ENCODE results near the gene SLC38A9. TPM values are rescaled to one million over a fixed set of nuclear protein-coding genes. Genes with fewer than 3 reads are reported as not detected.
"Not testable (repeated sequence)": the region's sequence is repeated elsewhere in the genome, so short reads cannot be mapped to it uniquely, and the experiment has no call there.

Gene SLC38A9
- total RNA-seq, 1 donor from 2014 or later, result 33.8 TPM

GRCh38 chr5:55608595-55609349 is 103.4 kb downstream of the SLC38A9 start:
- DNase-seq, result no peak

GRCh38 chr5:55607309-55607708 is 104.8 kb downstream of the SLC38A9 start:
- not testable (repeated sequence) for DNase-seq

- DNase-seq, result peak; percentile 64
These were observed 107.5 kb downstream of the SLC38A9 start for GRCh38 chr5:55604611-55605067.

DNA sequence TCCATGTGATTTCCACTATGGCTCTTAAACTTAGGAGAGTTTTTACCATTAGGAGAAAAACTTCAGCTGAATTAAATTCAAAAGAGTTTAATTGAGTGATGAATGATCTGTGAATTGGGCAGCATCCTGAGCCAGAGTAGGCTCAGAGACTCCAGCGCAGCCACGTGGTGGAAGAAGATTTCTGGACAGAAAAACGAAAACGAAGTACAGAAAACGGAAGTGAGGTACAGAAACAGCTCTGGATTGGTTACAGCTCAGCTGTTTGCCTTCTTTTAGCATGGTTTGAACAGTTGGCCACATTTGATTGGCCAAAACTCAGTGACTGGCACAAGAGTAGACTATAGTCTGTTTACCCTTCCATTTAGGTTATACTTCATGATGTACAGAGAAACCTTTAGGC is 108.2 kb downstream of the SLC38A9 start:
- DNase-seq, result peak; percentile 63

GRCh38 chr5:55601628-55602027 is 110.5 kb downstream of the SLC38A9 start:
- DNase-seq, result no peak

- peak; percentile 96 for DNase-seq
These were observed 110.9 kb downstream of the SLC38A9 start for GRCh38 chr5:55601204-55601618.

- peak; percentile 71 for DNase-seq
These were observed 111.5 kb downstream of the SLC38A9 start for GRCh38 chr5:55600497-55601203.

DNA sequence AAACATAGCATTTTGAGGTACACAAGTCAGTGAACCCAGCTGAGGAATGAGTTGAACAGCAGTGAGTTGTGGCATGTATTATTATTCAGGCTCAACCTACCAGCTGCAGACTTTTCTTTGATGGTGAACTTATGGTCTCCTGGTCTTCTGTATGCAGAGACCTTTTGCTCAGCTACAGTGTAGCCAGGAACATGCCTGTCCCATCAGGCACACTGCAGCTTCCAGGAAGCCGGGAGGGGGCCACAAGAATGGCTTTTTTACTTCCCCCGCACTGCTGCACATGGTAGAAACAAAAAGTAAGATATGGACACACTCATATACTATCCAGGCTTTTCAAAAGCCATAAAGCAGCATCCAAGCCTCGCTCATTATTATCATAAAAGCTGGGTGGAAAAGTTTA is 112.0 kb downstream of the SLC38A9 start:
- no peak for DNase-seq

GRCh38 chr5:55599148-55600050 is 112.7 kb downstream of the SLC38A9 start:
- DNase-seq, result no peak

DNA sequence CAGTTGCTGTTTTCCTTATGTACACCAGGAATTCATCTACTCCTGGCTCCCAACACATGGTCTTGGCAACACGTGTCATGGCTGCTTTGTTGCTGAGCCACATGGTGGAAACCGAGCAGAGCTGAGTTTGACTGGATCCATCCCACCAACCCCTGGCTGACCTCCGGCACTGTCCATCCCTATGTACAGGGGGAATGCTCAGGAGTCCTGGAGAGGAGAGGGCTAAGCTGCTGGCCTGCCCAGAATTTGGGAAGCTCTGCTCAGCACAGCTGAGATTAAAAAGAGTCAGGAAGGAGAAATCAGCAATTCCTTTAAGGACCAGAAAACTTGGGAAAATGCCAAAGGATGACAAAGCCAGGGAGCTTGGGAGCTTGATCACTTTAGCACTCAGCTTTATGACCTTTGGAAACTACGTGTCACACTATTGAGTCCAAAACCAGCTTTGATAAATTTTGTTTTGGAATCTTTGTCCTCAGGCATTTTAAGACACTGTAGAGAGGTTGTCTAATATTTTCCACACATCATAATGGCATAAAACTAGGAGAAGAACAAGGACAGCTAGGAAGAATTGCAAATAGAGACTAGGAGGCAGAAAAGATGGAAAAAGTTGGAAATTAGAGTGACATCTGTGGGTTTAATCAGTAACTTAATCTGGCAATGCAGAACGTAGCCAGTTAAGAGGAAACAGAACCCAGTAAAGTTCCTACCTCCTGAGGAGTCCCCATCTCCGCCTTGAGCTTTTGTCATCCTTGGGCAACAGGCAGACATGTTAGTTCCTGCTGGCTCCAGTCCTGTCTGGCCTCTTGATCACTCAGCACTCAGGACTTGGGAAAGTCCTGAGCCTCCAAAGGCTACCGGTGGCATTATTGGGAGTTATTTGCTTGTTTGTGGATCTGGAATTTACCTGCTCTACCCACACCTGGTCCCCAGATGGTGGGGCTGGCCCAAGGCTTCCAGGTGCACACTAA is 114.8 kb downstream of the SLC38A9 start:
- peak; percentile 95 for DNase-seq

DNA sequence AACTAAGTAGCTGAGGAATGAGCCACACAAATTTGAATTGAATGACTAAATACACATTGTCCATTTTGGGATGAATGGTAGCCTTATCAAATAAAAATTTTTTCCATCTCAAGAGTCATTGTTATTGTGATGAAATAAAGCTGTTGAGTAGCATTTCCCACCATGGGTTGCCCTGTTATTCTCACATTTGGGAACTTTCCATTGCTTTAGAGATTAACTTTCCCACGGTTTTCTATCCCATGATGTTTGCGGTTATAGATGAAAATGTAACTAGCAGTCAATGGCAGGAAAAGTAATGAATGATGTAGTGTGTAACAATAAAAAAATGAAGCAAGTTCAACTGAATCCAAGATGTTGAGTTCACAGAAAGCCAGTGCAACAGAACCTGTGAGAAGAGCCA is 117.5 kb downstream of the SLC38A9 start:
- no peak for DNase-seq

- DNase-seq, result no peak
These were observed 119.0 kb downstream of the SLC38A9 start for GRCh38 chr5:55593115-55593472.

- no peak for DNase-seq
These were observed 119.6 kb downstream of the SLC38A9 start for GRCh38 chr5:55592388-55593114.

DNA sequence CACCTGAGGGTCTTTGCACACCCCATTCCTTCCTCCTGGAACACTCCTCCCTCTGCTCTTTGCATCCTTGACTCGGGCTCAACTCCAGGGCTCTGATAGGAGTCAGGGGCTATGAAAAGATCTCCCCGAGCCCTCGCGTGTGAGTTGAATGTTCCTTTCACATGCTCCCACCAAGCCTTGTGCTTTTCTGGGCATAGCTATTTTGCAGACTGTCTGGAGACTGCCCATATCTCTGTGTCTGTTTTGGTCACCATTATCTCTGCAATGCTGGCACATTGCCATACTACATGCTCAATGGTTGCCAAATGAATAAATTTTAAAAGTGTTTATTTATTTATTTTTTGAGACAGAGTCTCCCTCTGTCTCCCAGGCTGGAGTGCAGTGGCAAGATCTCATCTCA is 120.4 kb downstream of the SLC38A9 start:
- no peak for DNase-seq

DNA sequence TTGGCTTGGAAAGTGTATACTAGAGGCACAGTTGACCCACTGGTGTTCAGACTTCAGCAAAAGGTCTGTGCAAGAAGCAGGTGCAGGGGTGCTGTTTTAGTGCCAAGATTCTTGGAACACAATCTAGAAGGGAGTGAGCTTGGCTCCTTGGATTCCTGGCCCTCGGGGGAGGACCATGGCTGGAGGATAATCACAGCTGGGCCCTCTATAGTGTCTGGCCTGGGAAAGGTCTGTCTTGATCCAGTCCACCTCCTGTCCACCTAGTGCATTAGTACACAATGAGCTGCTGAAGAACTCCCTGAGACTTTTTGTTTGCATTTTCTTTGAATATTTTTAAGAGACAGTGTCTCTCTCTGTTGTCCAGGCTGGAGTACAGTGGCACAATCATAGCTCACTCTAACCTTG is 126.9 kb downstream of the SLC38A9 start:
- DNase-seq, result no peak

GRCh38 chr5:55584398-55585205 is 127.5 kb downstream of the SLC38A9 start:
- no peak for DNase-seq

DNA sequence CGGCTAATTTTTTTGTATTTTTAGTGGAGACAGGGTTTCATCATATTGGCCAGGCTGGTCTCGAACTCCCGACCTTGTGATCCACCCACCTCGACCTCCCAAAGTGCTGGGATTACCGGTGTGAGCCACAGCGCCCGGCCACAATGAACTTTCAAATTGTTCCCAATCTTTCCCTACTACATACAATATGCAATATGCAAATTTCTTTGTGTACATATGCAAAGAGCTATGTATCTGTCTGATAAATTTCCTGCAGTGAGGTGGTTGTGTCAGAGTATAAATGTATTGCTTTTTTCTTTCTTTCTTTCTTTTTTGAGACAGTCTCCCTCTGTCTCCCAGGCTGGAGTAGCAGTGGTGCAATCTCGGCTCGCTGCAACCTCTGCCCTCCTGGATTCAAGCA is 128.5 kb downstream of the SLC38A9 start:
- DNase-seq, result no peak

GRCh38 chr5:55582256-55582655 is 129.9 kb downstream of the SLC38A9 start:
- no peak for DNase-seq

GRCh38 chr5:55580042-55580441 is 132.1 kb downstream of the SLC38A9 start:
- DNase-seq, result no peak

- DNase-seq, result no peak
These were observed 133.4 kb downstream of the SLC38A9 start for GRCh38 chr5:55578771-55579170.

Measured in tongue (tissue), 2 donors.